WTC11 (cell line): ENCODE data around the gene COL5A1.

Source experiments
- CREB1 ChIP-seq: sonication (generic); formaldehyde crosslinking; IDR thresholded peaks from 2 replicates; pipeline ENCODE4 v1.8.0; 2023; ENCODE audit warnings: mild to moderate bottlenecking, missing genetic modification reagents
- IRF2 ChIP-seq: sonication (generic); formaldehyde crosslinking; IDR thresholded peaks from 2 replicates; pipeline ENCODE4 v1.8.0; 2022; ENCODE audit warnings: low read depth, missing genetic modification reagents, borderline replicate concordance
- TF ChIP-seq, protein P1 (sequence below): fragments of 200-600 bp; IDR thresholded peaks from 2 replicates; pipeline ENCODE4 v1.8.0; 2022; ENCODE audit warnings: antibody characterized with exemption

DNA sequence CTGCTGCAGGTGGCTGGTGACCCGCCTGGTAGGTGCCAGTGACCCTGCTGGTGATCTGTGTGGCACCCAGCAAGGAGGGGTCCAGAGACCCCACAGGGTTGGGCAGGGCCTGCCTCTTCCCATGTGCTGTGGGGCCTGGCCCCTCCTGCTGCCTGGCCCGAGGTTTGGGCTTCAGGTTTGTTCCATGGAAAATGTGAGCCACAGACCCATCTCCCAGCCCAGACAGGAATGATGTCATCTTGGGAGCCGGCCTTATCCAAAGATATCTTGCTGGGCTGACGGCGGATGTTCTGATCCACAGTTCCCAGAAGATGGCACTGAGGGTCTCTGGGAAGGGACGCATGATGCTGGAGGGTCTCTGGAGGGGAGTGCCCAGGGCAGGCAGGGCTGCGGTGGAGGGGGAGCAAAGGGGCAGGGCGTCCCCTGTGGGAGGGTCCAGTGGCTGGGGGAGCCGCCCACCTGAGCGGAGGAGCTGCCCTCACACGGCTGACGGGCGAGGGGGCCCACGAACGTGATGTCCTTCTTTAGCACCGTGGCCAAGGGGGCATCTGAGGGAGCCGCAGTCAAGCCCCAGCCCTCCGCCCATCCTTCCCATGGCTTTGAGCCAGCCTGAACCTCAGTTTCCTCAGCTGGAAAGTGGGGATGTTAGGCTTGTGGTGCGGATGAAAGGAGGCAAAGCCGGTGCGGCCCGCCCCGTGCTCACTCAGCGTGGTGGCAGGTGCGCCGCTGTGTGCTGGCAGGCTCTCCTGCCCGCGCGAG lies 68.1 kb downstream of the COL5A1 start:
- TF ChIP-seq CREB1 = no peak
- TF ChIP-seq, protein P1, sequence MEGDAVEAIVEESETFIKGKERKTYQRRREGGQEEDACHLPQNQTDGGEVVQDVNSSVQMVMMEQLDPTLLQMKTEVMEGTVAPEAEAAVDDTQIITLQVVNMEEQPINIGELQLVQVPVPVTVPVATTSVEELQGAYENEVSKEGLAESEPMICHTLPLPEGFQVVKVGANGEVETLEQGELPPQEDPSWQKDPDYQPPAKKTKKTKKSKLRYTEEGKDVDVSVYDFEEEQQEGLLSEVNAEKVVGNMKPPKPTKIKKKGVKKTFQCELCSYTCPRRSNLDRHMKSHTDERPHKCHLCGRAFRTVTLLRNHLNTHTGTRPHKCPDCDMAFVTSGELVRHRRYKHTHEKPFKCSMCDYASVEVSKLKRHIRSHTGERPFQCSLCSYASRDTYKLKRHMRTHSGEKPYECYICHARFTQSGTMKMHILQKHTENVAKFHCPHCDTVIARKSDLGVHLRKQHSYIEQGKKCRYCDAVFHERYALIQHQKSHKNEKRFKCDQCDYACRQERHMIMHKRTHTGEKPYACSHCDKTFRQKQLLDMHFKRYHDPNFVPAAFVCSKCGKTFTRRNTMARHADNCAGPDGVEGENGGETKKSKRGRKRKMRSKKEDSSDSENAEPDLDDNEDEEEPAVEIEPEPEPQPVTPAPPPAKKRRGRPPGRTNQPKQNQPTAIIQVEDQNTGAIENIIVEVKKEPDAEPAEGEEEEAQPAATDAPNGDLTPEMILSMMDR = no peak
- no peak for TF ChIP-seq IRF2
